Body of pancreas (tissue), 4 donors: ENCODE data around the gene TNP2.

ENCODE experiments used
- CTCF ChIP-seq, 7 experiments: fragments of 450-650 bp in 4 of 7; fragments of 200-600 bp in 3 of 7; sonication (generic) in 3 of 7; IDR thresholded peaks; one replicate each; pipeline ENCODE4 v1.5.1; 2016 to 2019; ENCODE audit warnings: antibody characterized with exemption in 7 of 7
- POLR2A ChIP-seq, 3 donors: fragments of 450-650 bp; IDR thresholded peaks; one replicate each; pipeline ENCODE4 v1.6.1; 2016; ENCODE audit warnings: antibody characterized with exemption in 3 of 3, mild to moderate bottlenecking in 2 of 3

GRCh38 chr16:11314309-11314894, 45.3 kb upstream of the TNP2 start:
- TF ChIP-seq POLR2A (IDR thresholded peaks at IDR 0.05) (no peak), CTCF (IDR thresholded peaks at IDR 0.05) (no peak)
